HG02759 (cell line): ENCODE results near the gene ZNF76.

Experiments used
- ATAC-seq: cut with Tn5 transposase; IDR thresholded peaks from one replicate; pipeline ENCODE4 v1.9.1; 2021; ENCODE audit warnings: mild to moderate bottlenecking, moderate library complexity; ENCODE audit not compliant: unreplicated experiment

Gene ZNF76

GRCh38 chr6:35236223-35236622 lies 23.3 kb upstream of the ZNF76 start:
- no peak for ATAC-seq

DNA sequence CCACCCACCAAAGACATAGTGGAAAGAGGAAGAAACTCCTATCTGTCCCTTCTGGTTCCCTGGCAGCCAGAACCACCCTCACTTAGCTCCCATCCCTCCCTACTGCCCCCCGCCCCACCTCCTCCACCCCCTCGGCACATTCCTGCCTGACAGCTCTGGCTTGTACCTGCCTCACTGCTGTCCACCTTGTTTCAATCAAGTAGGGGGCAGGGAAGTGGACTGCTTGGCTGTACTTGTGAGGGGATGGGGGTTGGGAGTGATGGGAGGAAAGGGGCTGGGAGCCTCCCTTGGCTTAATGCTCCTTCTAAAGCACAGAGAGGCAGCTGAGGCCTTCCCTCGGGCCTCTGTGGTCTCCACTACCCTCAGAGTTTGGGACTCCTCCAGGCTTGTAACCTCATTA lies 22.1 kb upstream of the ZNF76 start:
- no peak for ATAC-seq

GRCh38 chr6:35238843-35239289 lies 20.7 kb upstream of the ZNF76 start:
- ATAC-seq = no peak

GRCh38 chr6:35239581-35239980 lies 20.0 kb upstream of the ZNF76 start:
- no peak for ATAC-seq

DNA sequence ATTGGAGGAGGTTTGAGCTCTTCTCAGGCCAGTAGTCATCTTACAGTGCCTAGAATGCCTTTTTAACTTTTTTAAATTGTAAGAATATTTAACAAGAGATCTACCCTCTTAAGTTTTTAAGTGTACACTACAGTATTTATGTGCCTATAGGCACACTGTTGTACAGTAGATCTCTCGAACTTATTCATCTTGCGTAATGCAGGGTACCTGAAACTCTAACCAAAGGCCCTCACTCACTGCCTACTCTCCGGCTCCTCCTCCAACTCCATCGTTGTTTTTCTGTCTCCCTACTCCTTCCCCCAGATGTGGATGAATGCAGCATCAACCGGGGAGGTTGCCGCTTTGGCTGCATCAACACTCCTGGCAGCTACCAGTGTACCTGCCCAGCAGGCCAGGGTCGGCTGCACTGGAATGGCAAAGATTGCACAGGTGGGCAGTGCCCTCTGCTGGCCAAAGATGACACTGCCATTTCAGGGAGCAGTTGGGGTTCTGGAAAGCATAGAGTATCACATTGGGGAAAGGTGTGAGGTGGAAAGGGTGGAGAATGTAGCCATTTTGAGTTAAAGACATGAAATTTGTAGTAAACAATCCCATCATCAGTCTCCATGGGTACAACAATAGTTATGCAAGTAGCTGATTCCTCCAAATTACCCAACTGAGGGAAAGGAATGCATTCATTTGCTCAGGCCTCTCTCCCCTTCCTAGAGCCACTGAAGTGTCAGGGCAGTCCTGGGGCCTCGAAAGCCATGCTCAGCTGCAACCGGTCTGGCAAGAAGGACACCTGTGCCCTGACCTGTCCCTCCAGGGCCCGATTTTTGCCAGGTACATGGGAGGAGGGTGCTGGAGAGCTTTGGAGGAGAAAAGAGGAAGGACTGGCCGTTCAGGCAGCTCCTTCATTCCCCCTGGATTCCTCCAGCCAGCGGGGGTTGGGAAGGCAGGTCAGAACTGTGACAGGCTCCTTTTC lies 18.4 kb upstream of the ZNF76 start:
- ATAC-seq = no peak

DNA sequence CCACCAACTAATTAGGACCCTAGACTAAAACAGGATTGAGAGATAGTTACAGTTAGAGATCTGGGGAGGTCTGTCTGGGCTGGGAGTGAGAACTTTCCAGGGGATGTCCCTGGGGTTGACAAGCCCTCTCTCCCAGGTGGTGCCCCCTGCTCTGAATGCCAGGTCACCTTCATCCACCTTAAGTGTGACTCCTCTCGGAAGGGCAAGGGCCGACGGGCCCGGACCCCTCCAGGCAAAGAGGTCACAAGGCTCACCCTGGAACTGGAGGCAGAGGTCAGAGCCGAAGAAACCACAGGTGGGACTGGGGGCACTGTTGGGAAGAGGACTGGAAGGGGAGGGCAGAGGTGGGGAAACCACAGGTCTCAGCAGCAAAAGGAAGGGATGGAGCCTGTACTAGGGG lies 17.0 kb upstream of the ZNF76 start:
- no peak for ATAC-seq

GRCh38 chr6:35242906-35243305 lies 16.6 kb upstream of the ZNF76 start:
- ATAC-seq = no peak

DNA sequence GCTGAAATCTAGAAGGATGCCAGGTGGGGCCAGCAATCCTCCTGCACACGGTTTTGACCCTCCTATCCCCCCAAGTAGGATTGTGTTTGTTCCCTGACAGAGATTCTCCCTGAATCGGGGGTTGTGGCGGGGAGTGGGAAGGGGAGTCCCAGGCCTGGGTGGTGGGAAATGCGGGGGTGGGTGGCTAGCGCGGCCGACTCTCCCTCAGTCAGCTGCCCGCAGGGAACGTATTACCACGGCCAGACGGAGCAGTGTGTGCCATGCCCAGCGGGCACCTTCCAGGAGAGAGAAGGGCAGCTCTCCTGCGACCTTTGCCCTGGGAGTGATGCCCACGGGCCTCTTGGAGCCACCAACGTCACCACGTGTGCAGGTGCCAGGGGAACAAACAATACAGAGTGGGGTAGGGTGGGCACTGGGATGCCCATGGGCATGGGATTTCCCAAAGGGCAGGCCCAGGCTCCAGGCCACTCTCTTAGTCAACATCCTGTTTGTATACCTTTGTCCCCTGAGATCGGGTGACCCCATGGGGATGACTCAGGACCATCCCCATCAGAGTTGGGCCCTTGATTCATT lies 16.1 kb upstream of the ZNF76 start:
- ATAC-seq = no peak

DNA sequence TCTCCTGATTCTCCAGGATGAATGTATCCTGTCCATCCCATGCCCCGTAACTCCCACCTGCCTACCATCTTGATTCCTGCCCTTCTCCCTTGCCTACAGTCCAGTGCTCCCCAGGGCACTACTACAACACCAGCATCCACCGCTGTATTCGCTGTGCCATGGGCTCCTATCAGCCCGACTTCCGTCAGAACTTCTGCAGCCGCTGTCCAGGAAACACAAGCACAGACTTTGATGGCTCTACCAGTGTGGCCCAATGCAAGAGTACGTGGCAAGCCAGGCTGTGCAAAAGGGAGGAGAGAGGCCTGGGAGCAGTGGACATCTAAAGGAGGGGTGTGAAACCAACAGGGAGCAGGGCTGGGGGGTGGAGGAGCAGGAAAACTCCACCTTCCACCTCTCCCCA lies 15.0 kb upstream of the ZNF76 start:
- no peak for ATAC-seq

DNA sequence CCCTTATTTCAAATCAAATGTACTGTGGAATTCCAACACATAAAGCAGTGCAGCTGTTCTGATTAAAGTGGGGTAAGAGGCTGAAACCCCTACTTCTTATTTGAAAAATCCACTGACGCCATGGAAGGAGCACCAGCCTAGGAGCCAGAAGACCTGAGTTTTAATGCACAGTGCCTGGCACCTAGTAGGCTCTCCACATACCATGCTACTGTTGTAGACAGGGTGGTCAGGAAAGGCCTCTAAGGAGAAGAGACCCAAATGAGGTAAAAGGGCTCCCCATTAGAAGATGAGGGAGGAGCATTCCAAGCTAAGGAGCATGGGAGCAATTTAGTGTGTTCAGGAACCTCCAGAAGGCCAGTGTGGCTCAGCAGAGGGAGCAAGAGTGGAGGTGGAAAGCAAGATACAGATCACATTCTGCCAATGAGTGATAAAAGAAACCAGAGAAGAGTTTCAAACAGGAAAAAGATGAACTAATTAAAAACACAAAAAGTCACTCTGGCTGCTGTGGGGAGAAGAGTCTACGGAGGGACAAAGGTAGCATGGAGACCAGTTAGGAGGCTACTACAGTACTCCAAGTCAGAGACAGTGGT lies 11.8 kb upstream of the ZNF76 start:
- ATAC-seq = no peak

DNA sequence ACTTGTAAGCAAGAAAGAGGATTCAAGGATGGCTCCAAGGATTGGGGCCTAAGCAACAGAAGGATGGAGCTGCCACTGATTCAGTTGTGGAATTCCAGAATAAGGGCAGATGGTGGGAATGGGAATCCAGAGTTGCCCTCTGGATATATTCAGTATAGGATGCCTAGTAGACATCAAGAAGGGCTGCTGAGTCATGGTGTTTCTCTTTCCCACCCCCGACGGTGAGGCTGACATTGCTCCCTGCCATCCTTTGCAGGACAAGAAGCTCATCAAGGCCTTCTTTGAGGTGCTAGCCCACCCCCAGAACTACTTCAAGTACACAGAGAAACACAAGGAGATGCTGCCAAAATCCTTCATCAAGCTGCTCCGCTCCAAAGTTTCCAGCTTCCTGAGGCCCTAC lies 11.2 kb upstream of the ZNF76 start:
- ATAC-seq = no peak

DNA sequence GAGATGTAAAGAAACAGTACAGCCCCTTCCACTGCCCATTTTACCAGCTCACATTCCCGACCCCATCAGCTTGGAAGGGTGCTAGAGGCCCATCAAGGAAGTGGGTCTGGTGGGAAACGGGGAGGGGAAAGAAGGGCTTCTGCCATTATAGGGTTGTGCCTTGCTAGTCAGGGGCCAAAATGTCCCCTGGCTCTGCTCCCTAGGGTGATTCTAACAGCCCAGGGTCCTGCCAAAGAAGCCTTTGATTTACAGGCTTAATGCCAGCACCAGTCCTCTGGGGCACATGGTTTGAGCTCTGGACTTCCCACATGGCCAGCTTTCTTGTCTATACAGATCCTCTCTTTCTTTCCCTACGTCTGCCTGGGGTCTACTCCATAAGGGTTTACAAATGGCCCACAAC lies 10.6 kb upstream of the ZNF76 start:
- ATAC-seq = no peak

DNA sequence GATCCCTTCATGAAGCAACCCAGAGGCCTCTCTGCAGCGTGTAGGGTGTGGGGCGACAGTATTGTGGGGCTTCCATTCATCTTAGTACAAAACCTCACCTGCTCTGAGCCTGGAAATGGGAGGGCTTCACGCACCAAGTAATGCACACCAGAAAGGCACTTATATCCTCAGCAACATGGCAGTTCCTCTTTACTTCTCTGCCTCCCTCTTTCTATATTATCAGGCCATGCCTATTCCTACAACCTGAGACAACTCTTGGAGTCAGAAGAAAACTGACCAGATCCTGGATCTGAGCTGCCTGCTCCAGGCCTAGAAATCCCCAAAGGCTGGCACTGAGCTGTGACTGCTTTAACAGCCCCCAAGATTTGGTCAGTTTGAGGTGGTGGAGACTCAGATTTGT lies 7.6 kb upstream of the ZNF76 start:
- ATAC-seq = no peak

DNA sequence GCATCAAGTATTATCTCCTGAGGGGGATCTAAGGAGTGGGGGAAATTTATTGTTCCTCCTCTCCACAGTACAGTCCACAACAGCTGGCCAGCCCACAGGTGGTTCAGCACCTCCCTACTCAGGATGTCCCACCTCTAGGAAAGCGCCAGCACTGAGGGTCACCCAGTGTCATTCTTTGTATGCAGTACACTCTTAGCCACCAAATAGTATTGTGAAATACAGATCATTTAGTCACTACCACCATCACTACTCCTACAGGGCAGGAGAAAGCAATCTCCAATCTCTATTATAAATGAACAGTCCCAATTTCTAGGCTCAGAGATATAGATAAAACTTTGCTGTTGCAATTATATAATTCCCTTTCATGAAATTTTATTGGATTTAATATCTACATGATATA lies 6.3 kb upstream of the ZNF76 start:
- ATAC-seq = no peak

DNA sequence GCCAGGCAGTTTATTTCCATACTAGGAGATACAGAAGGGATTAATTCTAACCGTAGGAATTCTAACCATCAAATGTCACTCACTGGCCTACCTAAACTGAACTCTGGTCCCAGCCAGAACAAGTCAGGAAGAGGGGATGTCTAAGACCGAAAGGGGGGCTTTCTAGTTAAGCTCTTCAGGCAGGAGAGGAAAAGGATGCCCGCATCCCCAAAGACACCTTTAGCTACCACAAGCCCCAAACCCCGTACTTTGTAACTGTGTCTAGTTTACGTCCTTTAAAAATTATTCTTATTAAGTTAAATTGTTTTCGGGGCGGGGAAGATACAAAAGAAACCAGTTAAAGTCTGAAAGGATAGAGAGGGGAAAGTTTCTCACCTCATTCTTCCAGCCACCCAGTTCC lies 1.2 kb upstream of the ZNF76 start:
- no peak for ATAC-seq

GRCh38 chr6:35258858-35259193 lies 709 bp upstream of the ZNF76 start:
- peak; percentile 11 for ATAC-seq

GRCh38 chr6:35259948-35260590 lies 534 bp downstream of the ZNF76 start:
- peak; percentile 51 for ATAC-seq

DNA sequence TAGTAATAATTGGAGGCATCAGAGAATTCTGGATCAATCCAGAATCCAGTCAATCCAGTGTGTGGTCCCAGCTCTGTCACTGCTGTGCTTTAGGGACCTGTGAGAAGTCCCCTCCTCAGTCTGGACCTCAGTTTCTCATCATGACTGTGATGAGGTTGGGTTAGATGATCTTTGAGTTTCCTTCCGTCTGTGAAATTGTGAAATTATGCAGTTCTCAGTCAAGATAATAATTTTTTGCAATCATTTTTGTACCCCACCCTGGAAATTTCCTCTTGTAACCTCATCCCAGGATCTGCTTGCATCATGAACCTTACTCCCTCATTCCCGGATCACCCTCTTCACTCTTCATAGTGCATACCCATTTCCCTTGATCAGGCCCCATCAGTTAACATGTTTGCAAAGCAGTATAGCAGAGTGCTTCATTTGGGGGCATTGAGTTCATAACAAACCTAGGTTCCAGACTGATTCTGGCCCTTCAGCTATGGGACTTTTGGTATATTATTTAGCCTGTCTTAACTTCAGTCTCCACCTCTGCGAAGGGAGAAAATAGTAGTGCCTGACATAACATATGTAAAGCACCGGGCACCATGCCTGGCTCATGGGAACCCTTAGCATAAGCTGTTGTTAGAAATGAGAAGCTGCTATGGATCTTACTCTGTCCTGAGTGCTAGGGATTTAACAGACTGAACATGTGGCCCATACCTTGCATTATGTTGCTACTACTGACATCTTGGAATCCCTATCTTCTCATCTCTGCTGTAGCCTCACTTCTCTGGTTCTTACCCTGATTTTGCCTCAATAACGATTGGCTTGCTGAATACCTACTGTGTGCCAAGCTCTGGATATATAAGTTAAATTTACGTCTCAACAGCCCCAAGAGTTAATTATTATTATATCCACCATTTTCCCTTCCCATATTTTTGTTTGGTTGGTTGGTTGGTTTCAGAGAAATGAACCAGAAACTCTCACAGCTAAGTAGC lies 1.3 kb downstream of the ZNF76 start:
- no peak for ATAC-seq

DNA sequence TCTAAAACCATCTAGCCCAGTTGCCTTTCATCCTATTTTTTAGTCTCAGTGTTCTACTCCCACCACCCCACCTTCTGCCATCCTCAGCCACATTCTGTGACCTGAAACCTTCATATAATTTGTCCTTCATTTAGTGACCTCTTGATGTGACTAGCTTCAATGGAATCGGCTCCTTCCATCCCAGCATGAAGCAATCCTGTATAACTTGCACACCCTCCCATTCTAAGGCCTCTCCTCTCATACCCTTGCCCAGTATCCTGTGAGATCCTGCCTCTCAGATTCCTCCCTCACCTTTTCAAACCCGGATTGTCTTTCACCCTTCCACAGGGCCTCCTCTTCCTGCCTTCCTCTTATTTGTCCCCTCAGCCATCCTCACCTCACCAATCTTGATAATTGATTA lies 3.1 kb downstream of the ZNF76 start:
- ATAC-seq = no peak

- ATAC-seq = no peak
These were observed 5.2 kb downstream of the ZNF76 start for GRCh38 chr6:35264550-35265274.
